ENCODE results near the gene LGMN.

GRCh38 chr14:92680781-92681650 lies 67.4 kb downstream of the LGMN start:
- TF ChIP-seq, protein P1, sequence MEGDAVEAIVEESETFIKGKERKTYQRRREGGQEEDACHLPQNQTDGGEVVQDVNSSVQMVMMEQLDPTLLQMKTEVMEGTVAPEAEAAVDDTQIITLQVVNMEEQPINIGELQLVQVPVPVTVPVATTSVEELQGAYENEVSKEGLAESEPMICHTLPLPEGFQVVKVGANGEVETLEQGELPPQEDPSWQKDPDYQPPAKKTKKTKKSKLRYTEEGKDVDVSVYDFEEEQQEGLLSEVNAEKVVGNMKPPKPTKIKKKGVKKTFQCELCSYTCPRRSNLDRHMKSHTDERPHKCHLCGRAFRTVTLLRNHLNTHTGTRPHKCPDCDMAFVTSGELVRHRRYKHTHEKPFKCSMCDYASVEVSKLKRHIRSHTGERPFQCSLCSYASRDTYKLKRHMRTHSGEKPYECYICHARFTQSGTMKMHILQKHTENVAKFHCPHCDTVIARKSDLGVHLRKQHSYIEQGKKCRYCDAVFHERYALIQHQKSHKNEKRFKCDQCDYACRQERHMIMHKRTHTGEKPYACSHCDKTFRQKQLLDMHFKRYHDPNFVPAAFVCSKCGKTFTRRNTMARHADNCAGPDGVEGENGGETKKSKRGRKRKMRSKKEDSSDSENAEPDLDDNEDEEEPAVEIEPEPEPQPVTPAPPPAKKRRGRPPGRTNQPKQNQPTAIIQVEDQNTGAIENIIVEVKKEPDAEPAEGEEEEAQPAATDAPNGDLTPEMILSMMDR (IDR thresholded peaks at IDR 0.05; ENCODE audit: low read depth, low read length, poor library complexity, severe bottlenecking) = peak; percentile 88
- no peak for TF ChIP-seq EZH2phosphoT487 (IDR thresholded peaks at IDR 0.05; ENCODE audit: borderline replicate concordance, low read length)
